ENCODE measurements around the gene RNASE7.
A peak's percentile ranks its signal among the peaks of the same experiment; 100 is the strongest.

RNASE7 gene

DNA sequence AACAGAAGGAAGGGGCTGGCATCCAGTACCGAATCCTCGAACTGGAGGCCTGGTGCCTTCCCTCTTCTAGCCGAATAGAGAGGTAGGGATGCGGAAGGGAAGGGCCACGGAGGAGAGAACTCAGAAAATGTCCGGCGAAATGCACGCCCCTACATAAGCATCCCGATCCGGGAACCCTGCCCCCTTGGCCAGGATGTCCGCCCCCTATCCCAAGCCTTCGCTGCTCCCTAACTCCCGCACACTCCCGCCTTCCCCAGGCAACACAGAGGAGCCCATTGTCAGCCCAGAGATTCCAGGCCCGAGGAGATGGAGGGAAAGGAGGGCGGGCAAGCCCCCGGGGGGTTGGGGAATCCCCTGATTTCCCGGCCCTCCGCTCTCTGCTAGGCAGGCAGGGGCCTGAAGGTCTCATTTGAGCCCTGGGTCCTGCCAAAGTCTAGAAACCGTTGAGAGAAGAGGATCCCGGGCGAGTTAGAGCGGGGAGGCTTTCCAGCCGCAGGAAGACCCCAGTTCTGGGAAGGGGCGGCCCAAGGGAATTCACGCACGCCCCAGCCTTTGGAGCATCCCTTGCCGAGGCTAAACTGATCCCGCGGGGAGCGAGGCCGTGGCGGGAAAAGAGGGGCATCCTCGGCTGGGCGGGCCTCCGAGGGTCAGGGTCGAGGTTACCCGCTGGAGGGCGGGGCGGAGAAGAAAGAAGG lies 27.4 kb downstream of the RNASE7 start:
- DNase-seq, result no peak

- no peak for DNase-seq
Measured at GRCh38 chr14:21070083-21070609, 28.0 kb downstream of the RNASE7 start, which contains the start of gene ARHGEF40. ARHGEF40 (plus strand) TSS chr14:21070304; CDS start chr14:21070397, 93 bp downstream.

- DNase-seq, result no peak
Measured at GRCh38 chr14:21070610-21071224, 28.6 kb downstream of the RNASE7 start.

DNA sequence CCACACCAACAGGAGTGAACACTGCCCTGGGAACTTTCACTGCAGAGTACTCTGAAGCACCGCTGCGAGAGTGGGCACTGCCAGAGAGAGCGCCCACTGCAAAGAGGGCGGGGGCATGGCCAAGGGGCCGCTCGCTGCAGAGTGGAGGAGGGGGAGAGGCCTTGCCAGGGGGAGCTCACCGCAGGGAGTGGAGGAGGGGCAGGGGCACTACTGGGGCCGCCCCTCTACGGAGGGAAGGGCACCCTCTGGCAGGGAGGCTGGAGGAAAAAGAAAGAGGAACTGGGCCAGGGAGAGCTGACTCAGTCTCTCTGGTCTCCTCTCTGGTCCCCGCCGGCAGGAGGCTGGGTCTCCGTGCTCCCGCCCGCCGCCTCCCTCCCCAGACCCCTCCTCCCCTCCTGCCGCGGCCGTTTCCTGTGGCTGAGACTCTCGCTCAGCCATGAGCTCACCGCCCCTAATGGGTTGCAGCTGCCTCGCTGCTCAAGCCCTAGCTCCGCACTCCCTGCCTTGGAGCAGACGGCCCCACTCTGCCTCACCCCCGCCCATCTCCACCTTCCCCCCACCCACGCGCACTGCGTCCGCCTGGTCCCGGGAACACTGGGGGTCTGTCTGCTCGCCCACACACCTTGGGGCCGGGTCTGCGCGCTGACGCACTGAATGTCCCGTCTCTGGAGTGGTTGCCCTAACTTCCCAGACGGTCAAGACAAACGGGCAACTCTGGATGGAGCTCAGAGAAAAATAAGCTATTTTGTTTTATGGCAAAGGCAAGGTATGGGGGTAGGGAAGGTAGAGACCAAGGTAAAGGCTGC lies 29.3 kb downstream of the RNASE7 start:
- DNase-seq, result peak in 1 of 4 experiments; percentile 23

GRCh38 chr14:21072031-21072473 lies 29.9 kb downstream of the RNASE7 start:
- DNase-seq, result no peak

DNA sequence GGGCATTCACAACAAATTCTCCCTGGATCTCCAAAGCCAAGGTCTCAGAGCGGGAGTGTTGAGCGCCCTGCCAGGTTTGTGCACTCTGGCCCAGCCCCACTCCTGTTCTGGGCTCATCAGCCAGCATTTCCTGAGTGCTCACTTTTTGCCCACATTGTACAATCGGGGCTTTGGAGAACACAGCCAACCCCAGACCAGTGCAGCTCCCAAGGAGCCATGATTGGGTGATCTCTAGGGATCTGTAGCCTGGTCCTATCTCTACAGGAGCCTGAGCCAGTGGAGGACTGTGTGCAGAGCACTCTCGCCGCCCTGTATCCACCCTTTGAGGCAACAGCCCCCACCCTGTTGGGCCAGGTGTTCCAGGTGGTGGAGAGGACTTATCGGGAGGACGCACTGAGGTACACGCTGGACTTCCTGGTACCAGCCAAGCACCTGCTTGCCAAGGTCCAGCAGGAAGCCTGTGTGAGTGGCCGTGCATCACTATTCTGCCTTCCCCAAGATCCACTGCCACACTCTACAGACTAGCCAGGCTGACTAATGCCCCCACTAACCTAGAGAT lies 30.7 kb downstream of the RNASE7 start:
- no peak for DNase-seq

DNA sequence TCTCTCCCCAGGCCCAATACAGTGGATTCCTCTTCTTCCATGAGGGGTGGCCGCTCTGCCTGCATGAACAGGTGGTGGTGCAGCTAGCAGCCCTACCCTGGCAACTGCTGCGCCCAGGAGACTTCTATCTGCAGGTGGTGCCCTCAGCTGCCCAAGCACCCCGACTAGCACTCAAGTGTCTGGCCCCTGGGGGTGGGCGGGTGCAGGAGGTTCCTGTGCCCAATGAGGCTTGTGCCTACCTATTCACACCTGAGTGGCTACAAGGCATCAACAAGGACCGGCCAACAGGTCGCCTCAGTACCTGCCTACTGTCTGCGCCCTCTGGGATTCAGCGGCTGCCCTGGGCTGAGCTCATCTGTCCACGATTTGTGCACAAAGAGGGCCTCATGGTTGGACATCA lies 31.8 kb downstream of the RNASE7 start:
- DNase-seq, result no peak

DNA sequence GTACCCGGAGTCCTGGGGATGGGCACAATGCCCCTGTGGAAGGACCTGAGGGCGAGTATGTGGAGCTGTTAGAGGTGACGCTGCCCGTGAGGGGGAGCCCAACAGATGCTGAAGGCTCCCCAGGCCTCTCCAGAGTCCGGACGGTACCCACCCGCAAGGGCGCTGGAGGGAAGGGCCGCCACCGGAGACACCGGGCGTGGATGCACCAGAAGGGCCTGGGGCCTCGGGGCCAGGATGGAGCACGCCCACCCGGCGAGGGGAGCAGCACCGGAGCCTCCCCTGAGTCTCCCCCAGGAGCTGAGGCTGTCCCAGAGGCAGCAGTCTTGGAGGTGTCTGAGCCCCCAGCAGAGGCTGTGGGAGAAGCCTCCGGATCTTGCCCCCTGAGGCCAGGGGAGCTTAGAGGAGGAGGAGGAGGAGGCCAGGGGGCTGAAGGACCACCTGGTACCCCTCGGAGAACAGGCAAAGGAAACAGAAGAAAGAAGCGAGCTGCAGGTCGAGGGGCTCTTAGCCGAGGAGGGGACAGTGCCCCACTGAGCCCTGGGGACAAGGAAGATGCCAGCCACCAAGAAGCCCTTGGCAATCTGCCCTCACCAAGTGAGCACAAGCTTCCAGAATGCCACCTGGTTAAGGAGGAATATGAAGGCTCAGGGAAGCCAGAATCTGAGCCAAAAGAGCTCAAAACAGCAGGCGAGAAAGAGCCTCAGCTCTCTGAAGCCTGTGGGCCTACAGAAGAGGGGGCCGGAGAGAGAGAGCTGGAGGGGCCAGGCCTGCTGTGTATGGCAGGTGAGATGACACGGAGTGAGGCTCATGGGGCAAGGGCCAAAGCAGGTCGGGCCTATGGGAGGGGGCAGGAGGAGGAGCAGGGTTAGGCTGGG lies 32.5 kb downstream of the RNASE7 start:
- no peak for DNase-seq

DNA sequence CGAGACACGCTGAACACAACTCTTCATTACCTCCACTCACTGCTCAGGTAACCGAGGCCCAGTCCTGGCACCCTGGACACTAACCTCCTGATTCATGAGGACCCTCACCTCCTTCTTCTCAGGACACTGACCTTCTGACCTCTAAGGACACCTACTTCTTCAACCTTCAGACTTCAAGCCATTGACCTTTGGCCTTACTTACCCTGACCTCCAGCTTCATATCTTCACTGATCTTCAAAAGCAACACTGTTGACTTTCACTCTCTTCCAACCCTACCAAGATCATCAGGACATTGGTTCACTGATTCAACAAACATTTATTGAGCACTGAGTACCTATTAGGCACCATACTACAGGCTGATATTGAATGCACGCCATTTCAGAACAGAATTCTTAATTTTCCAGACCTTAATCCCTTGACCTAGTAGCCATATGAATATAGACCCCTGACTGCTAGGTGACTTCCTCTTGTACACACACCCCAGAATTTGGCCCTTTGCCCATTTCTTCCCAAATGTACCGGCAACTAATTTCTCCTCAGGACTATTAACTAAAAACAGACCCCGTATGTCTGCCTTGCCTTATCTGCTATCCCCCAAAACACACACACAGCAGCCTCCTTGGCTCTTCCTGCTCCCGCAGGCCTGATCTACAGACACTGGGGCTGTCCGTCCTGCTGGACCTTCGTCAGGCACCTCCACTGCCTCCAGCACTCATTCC lies 33.7 kb downstream of the RNASE7 start:
- DNase-seq, result no peak

DNA sequence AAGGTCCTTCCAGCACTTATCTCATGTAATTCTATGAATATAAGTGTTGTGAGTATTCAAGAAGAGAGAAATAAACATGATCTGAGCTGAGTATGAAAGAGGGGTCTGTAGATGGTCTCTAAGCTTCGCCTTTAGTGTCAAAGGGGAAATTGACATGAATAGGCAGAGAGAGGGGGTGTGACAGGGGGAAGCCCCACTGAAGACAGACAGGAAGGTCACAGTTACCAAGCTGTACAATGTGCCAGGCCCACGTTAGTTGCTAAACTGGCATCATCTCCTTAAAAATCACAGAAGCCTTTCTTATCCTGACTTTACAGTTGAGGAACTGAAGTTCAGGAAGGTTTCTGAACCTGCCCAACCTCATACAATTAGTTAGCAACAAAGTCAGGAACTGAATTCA lies 35.5 kb downstream of the RNASE7 start:
- DNase-seq, result no peak

DNA sequence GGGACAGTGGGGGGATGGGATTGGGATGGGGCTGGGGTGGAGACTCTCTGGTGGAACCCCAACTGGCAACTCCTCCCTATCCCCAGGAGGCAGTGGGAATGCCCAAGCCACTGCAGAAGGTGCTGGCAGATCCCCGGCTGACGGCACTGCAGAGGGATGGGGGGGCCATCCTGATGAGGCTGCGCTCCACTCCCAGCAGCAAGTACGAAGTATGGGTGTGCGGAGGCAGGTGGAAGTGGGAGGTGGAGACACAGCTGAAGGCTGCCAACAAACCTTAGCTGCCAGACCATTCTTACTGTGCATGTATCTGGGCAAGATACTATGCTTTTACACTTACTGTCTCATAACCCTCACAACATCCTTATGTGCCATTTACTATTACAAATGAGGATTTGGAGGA lies 36.1 kb downstream of the RNASE7 start:
- DNase-seq, result no peak

DNA sequence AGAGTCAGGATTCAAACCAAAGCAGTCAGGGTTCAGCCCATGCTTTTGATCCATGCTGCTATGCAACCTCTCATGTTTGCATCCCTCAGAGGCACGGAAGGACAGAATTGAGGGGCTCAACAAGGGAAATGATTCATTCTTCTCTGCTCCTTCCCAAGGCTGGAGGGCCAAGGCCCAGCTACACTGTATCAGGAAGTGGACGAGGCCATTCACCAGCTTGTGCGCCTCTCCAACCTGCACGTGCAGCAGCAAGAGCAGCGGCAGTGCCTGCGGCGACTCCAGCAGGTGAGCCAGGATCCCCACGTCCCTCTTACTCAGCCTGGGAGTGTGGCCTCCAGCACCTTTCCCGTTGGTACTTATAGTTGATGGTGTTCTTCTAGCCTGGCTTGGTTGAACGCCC lies 36.6 kb downstream of the RNASE7 start:
- no peak for DNase-seq

DNA sequence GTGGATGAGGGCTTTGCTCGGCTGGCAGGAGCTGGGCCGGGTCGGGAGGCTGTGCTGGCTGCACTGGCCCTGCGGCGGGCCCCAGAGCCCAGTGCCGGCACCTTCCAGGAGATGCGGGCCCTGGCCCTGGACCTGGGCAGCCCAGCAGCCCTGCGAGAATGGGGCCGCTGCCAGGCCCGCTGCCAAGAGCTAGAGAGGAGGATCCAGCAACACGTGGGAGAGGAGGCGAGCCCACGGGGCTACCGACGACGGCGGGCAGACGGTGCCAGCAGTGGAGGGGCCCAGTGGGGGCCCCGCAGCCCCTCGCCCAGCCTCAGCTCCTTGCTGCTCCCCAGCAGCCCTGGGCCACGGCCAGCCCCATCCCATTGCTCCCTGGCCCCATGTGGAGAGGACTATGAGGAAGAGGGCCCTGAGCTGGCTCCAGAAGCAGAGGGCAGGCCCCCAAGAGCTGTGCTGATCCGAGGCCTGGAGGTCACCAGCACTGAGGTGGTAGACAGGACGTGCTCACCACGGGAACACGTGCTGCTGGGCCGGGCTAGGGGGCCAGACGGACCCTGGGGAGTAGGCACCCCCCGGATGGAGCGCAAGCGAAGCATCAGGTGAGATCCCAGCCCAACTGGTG lies 39.5 kb downstream of the RNASE7 start:
- DNase-seq, result no peak

- no peak for DNase-seq
Measured at GRCh38 chr14:21083565-21084325, 41.6 kb downstream of the RNASE7 start.

DNA sequence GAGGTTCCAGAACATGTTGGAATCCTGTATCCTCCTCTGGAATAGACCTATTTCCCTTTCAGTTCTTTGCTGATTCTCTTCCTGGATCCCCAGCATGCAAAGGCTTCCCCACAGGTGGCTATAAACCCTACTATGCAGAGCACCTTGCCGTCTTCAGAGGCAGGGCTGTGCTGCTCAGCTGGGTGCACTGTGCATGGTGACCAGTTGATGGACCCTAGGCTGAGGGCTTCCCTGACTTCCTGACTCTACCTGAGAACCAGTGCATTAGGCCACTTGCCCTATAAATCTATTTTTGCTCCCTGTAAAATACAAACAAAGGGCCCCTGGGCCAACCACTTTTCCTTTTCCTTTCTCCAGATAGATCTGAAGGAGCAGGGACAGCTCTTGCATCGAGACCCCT lies 42.2 kb downstream of the RNASE7 start:
- DNase-seq, result no peak

DNA sequence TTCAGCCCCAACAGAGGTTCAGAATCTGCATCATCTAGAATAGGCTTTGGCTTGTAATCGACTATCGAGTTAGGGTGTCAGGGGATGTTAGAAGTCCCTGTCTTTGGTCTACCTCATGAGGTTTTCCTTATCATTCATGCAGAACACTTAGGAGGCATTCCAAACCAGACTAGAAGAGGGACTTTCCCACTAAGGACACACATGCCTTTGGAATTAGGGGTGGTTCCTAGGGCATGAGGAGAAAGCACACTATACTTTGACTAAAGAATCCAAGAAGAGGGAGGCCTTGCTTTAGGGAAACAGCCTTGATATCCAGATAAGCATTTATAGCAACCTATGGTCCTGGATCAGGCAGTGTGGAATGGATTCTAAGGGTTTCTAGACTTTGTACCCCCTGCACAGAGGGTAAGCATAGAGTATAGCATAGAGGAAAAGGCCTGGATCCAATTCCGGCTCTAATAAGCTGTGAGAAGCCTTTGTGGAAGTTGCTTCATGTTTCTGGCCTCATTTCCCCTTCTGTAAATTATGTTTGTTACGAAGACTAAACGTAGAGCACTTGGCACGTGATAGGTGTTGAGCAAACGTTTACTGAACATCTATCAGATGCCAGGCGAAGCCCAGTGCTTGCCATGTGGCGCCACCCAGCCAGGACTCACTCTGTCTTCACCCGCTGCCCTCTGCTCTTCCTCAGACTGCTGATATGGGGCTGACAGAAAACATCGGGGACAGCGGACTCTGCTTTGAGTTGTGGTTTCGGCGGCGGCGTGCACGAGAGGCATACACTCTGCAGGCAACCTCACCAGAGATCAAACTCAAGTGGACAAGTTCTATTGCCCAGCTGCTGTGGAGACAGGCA lies 43.1 kb downstream of the RNASE7 start:
- no peak for DNase-seq

GRCh38 chr14:21086908-21087293 lies 44.7 kb downstream of the RNASE7 start:
- no peak for DNase-seq

GRCh38 chr14:21087294-21088091 lies 45.3 kb downstream of the RNASE7 start:
- DNase-seq, result peak in 2 of 4 experiments; percentile 18 to 26

Data from activated naive CD4-positive, alpha-beta T cell (primary cell).